HepG2 (cell line): ENCODE measurements around the gene SMIM22. TPM values are rescaled to one million over a fixed set of nuclear protein-coding genes. Genes with fewer than 3 reads are reported as not detected.
A peak's percentile ranks its signal among the peaks of the same experiment; 100 is the strongest.

Source experiments
- AKAP8 ChIP-seq: sonication (generic); formaldehyde crosslinking; IDR thresholded peaks from 2 replicates; pipeline ENCODE4 v1.5.1; 2020; ENCODE audit warnings: mild to moderate bottlenecking, missing genetic modification reagents
- ATF6 ChIP-seq: sonication (generic); formaldehyde crosslinking; conservative IDR thresholded peaks from 2 replicates; pipeline ENCODE4 v1.4.0; 2020; ENCODE audit warnings: missing genetic modification reagents
- CENPT ChIP-seq: sonication (generic); formaldehyde crosslinking; IDR thresholded peaks from 2 replicates; pipeline ENCODE4 v1.8.0; 2022; ENCODE audit warnings: low read depth, mild to moderate bottlenecking, moderate library complexity, missing genetic modification reagents
- CREB3 ChIP-seq: sonication (generic); formaldehyde crosslinking; IDR thresholded peaks from 2 replicates; pipeline ENCODE4 v1.5.0; 2020; ENCODE audit warnings: missing genetic modification reagents
- DDIT3 ChIP-seq: sonication (generic); formaldehyde crosslinking; IDR thresholded peaks from 2 replicates; pipeline ENCODE4 v1.4.0; 2020; ENCODE audit warnings: mild to moderate bottlenecking, missing genetic modification reagents
- GPN1 ChIP-seq: sonication (generic); formaldehyde crosslinking; IDR thresholded peaks from 2 replicates; pipeline ENCODE4 v1.5.1; 2020; ENCODE audit warnings: missing genetic modification reagents, borderline replicate concordance
- GTF2F1 ChIP-seq: fragments of 150-350 bp; IDR thresholded peaks from 2 replicates; pipeline ENCODE4 v1.6.1; 2014; ENCODE audit warnings: low read length
- IKZF4 ChIP-seq: sonication (generic); formaldehyde crosslinking; IDR thresholded peaks from 2 replicates; pipeline ENCODE4 v1.5.1; 2020; ENCODE audit warnings: borderline replicate concordance, mild to moderate bottlenecking, low read depth, missing genetic modification reagents; ENCODE audit errors: not compliant biosample characterization
- IRF1 ChIP-seq: sonication (generic); formaldehyde crosslinking; IDR thresholded peaks from 2 replicates; pipeline ENCODE4 v1.4.0; 2020; ENCODE audit warnings: low read depth, mild to moderate bottlenecking, missing genetic modification reagents
- MED13 ChIP-seq: sonication (generic); formaldehyde crosslinking; IDR thresholded peaks from 2 replicates; pipeline ENCODE4 v1.5.0; 2020; ENCODE audit warnings: missing genetic modification reagents
- MEIS2 ChIP-seq: sonication (generic); formaldehyde crosslinking; IDR thresholded peaks from 2 replicates; pipeline ENCODE4 v1.9.0; 2021; ENCODE audit warnings: mild to moderate bottlenecking, missing genetic modification reagents
- NFYB ChIP-seq: sonication (generic); formaldehyde crosslinking; IDR thresholded peaks from 2 replicates; pipeline ENCODE4 v1.4.0; 2020; ENCODE audit warnings: missing genetic modification reagents
- NR2F1 ChIP-seq, 2 experiments: fragments of 450-650 bp in 1 of 2; formaldehyde crosslinking in 1 of 2; IDR thresholded peaks; 2 replicates each; pipeline versions ENCODE4 v1.5.0 to v1.6.1; 2016 to 2020; ENCODE audit warnings: mild to moderate bottlenecking in 1 of 2, missing compliant biosample characterization in 1 of 2, missing genetic modification reagents in 1 of 2, moderate library complexity in 1 of 2
- PHF5A ChIP-seq: IDR thresholded peaks from one replicate; pipeline ENCODE4 v1.6.1; 2018; ENCODE audit warnings: low read depth, missing genetic modification reagents; ENCODE audit not compliant: unreplicated experiment
- SYNCRIP ChIP-seq: fragments of 200-400 bp; formaldehyde crosslinking; IDR thresholded peaks from 2 replicates; pipeline ENCODE4 v1.6.1; 2018; ENCODE audit warnings: mild to moderate bottlenecking, low read depth, low read length; ENCODE audit not compliant: insufficient read depth
- TEF ChIP-seq: sonication (generic); formaldehyde crosslinking; IDR thresholded peaks from 2 replicates; pipeline ENCODE4 v1.5.0; 2020; ENCODE audit warnings: missing genetic modification reagents
- TFAP4 ChIP-seq: sonication (generic); IDR thresholded peaks from 2 replicates; pipeline ENCODE4 v1.6.1; 2016; ENCODE audit warnings: low read depth, borderline replicate concordance
- TP53 ChIP-seq: sonication (generic); formaldehyde crosslinking; conservative IDR thresholded peaks from 2 replicates; pipeline ENCODE4 v1.4.0; 2020; ENCODE audit warnings: missing genetic modification reagents
- YEATS2 ChIP-seq: sonication (generic); formaldehyde crosslinking; IDR thresholded peaks from 2 replicates; pipeline ENCODE4 v1.4.0; 2020; ENCODE audit warnings: missing genetic modification reagents, borderline replicate concordance
- ZNF253 ChIP-seq: sonication (generic); formaldehyde crosslinking; IDR thresholded peaks from 2 replicates; pipeline ENCODE4 v1.8.0; 2022; ENCODE audit warnings: mild to moderate bottlenecking, missing genetic modification reagents, borderline replicate concordance
- ZNF3 ChIP-seq: IDR thresholded peaks from 2 replicates; pipeline ENCODE4 v1.7.0; 2017; ENCODE audit warnings: inconsistent platforms
- ZNF354B ChIP-seq: sonication (generic); formaldehyde crosslinking; IDR thresholded peaks from 2 replicates; pipeline ENCODE4 v1.8.0; 2022; ENCODE audit warnings: mild to moderate bottlenecking, missing genetic modification reagents
- ZNF446 ChIP-seq: sonication (generic); formaldehyde crosslinking; IDR thresholded peaks from 2 replicates; pipeline ENCODE4 v1.5.0; 2020; ENCODE audit warnings: mild to moderate bottlenecking, missing genetic modification reagents
- ZNF788 ChIP-seq: sonication (generic); formaldehyde crosslinking; IDR thresholded peaks from 2 replicates; pipeline ENCODE4 v1.5.0; 2020; ENCODE audit warnings: mild to moderate bottlenecking, missing genetic modification reagents, borderline replicate concordance
- polyA plus RNA-seq, 8 experiments: library from polyadenylated mRNA; depleted of rRNA in 3 of 8; stranded (reverse) in 7 of 8; unstranded in 1 of 8; fragments of >200 nt; fragmentation: Illumina TruSeq in 4 of 8; extraction: Trizol in 4 of 8; gene quantifications; 2 replicates each; pipeline versions ENCODE4 v1.2.1 to v1.2.3, GENCODE V29; 2011 to 2016; ENCODE audit warnings: low read depth in 4 of 8, missing spikeins in 1 of 8, mixed read lengths in 1 of 8; ENCODE audit not compliant: insufficient read depth in 1 of 8
- total RNA-seq, 5 experiments: library from RNA; depleted of rRNA; stranded (reverse); fragments of >200 nt; fragmentation: Illumina TruSeq; extraction: Trizol; gene quantifications; 2 replicates each; pipeline ENCODE4 v1.2.3, GENCODE V29; 2016; ENCODE audit warnings: low read depth in 1 of 5

SMIM22 gene
- total and polyA plus RNA-seq, 2 of the 13 experiments (the other 11 are each of a cell fraction or from before 2014, with no cell fraction given), result not detected

- TF ChIP-seq SYNCRIP (no peak), AKAP8 (CRISPR knock-in tag) (peak; percentile 59; the same call in 1 of the 2 replicates), CENPT (CRISPR knock-in tag) (no peak), ZNF3 (CRISPR knock-in tag) (0 out of 2 replicates have a peak, but pooled peaks have one; percentile 26), GTF2F1 (no peak), PHF5A (CRISPR knock-in tag) (no peak), IRF1 (CRISPR knock-in tag) (no peak), NR2F1 (CRISPR knock-in tag; IDR thresholded peaks at IDR 0.05) (no peak), TP53 (CRISPR knock-in tag) (no peak), ZNF354B (CRISPR knock-in tag) (no peak), NFYB (CRISPR knock-in tag) (peak; percentile 16; the same call in 1 of the 2 replicates), DDIT3 (CRISPR knock-in tag) (no peak), ZNF788 (CRISPR knock-in tag) (peak; percentile 84; the same call in 1 of the 2 replicates), ZNF253 (CRISPR knock-in tag) (no peak), YEATS2 (peak; percentile 82), IKZF4 (CRISPR knock-in tag) (no peak), TEF (CRISPR knock-in tag) (no peak), GPN1 (CRISPR knock-in tag) (no peak), ATF6 (no peak), CREB3 (CRISPR knock-in tag) (peak; percentile 64; the same call in 1 of the 2 replicates), MED13 (CRISPR knock-in tag) (peak; percentile 62; the same call in 1 of the 2 replicates), ZNF446 (CRISPR knock-in tag) (no peak), MEIS2 (CRISPR knock-in tag) (peak; percentile 55; the same call in 1 of the 2 replicates), TFAP4 (peak; percentile 42; the same call in 1 of the 2 replicates)
Observed at GRCh38 chr16:4768549-4769305, 26.4 kb upstream of the SMIM22 start (continued).
